Activated T-cell treated with anti-CD3 and anti-CD28 coated beads for 1 hour (primary cell): ENCODE data around the gene DHRS7.

Experiments used
- DNase-seq: peaks from one replicate; pipeline ENCODE4 v3.0.0-alpha.2; 2020; ENCODE audit warnings: low read depth

DHRS7 gene

DNA sequence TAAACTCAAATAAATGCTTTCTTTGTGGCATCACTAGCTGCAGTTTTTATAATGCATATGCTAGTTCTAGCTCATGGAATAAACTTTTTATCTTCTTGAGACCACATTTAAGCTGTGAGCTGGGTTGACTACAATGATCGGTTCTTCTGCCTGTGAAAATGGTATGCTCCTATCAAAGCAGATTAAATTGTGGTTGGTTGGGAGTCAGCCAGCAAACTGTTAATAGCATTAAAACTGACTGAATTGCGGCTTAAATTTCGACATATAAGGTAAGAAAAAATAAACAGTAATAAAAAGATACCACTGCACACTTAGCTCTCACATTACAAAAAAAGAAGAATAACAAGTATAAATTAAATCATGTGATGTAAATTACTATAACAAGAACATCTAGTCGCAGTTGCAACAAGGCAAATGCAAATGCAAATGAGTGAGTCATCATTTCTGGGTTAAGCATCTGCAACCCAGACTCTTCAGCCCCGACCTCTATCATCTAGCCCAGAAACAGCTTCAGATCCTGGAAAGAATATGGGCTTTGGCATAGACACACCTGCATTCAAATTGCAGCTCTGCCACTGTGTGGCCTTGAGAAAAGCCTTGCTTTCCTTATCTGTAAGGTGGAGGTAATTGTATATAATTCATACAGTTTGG lies 19.8 kb upstream of the DHRS7 start:
- no peak for DNase-seq

- DNase-seq = no peak
These were observed 19.1 kb upstream of the DHRS7 start for GRCh38 chr14:60184146-60184904.

DNA sequence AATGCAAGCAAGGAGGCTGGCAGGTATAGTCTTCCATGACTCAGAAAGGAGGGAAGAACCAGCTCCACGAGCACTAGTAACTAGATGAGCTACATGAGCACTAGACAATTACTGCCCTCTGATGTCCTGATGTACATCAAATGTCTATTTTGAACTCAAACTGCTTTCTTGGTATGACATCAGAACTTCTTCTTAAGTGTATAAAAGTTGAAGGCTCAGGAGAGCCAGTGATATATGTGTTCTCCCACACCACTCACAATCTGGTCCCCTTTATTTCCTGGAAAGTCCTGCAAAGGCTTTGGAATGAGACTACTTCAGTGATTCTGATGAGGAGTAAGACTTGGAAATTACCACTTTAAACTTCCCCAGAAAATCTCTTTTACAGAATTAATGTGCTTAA lies 18.5 kb upstream of the DHRS7 start:
- no peak for DNase-seq

GRCh38 chr14:60183138-60183537 lies 17.9 kb upstream of the DHRS7 start:
- DNase-seq = no peak

- no peak for DNase-seq
These were observed 14.3 kb upstream of the DHRS7 start for GRCh38 chr14:60179431-60179869.

DNA sequence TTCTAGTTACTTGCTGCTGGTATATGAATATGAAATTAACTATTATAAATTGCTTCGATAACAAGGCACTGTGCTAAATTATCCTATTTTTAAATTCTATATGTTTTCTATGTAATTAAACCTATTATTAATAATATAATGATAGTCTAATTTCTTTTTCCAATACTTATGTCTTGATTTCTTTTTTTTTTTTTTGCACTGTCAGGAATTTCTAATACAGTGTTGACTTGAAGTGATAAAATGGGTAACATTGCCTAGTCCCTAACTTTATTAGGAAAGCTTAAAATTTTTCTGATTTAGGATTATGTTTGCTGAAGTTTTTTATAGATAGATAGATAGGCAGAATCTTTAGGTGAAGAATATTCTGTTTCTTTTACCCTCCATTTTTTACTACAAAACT lies 13.6 kb upstream of the DHRS7 start:
- no peak for DNase-seq

GRCh38 chr14:60178164-60178563 lies 13.0 kb upstream of the DHRS7 start:
- no peak for DNase-seq

GRCh38 chr14:60175255-60175902 lies 10.2 kb upstream of the DHRS7 start:
- DNase-seq = no peak

- DNase-seq = no peak
These were observed 9.4 kb upstream of the DHRS7 start for GRCh38 chr14:60174352-60175254.

DNA sequence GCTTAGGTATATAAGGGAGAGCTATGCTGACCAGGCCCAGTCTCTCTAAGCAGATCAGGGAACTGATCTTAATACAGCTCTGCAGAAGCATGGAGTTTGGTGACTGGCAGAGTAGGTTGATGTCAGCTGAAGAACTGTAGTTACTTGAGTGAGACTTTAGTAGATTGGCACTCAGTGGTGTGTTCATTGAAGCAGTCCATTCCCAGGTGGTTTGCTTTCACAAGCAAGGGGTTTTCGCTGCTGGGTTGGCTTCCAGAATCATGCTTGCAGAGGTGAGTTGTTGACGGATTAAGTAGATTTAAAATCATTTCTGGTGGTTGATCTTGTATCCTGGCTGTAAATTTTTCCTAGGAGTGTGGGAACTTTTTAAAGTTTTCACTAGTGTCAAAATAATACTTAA lies 6.5 kb upstream of the DHRS7 start:
- DNase-seq = no peak

- DNase-seq = no peak
These were observed 5.8 kb upstream of the DHRS7 start for GRCh38 chr14:60170948-60171347.

DNA sequence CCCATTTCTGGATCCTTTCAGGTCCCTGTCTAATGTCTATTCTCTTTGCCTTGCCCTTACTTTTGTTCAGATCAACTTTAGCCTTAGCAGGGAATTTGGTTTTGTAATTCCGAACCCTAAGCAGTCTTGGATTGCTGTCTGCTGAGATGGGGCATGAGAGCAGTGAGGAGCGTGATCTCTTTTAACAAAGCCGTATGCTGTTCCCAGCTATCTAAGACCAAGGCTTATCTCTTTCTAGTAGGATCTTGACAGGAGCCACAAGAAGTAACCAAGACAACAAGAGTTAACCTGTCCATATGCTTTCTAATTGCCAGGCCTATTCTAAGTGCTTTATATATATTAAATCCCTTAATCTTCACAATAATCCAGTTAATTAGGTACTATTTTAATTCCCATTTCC lies 4.5 kb upstream of the DHRS7 start:
- DNase-seq = no peak

- DNase-seq = no peak
These were observed 944 bp upstream of the DHRS7 start for GRCh38 chr14:60166142-60166541.

GRCh38 chr14:60165547-60165876 lies 314 bp upstream of the DHRS7 start:
- DNase-seq = no peak

DNA sequence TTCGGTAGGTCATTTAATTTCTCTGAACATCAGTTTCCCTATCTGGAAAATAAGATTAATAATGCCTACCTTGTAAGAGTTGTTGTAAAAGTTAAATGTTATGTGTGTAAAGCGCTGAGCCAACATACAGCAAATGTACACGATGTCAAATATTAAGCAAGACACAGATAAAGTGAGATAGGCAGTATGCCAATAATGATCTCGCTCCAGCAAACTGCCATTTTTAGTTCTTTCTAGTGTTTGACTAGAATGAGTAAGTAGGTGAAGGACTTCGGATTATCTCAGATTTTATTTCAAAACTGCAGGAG lies 840 bp downstream of the DHRS7 start:
- no peak for DNase-seq

GRCh38 chr14:60163693-60164092 lies 1.5 kb downstream of the DHRS7 start:
- no peak for DNase-seq

DNA sequence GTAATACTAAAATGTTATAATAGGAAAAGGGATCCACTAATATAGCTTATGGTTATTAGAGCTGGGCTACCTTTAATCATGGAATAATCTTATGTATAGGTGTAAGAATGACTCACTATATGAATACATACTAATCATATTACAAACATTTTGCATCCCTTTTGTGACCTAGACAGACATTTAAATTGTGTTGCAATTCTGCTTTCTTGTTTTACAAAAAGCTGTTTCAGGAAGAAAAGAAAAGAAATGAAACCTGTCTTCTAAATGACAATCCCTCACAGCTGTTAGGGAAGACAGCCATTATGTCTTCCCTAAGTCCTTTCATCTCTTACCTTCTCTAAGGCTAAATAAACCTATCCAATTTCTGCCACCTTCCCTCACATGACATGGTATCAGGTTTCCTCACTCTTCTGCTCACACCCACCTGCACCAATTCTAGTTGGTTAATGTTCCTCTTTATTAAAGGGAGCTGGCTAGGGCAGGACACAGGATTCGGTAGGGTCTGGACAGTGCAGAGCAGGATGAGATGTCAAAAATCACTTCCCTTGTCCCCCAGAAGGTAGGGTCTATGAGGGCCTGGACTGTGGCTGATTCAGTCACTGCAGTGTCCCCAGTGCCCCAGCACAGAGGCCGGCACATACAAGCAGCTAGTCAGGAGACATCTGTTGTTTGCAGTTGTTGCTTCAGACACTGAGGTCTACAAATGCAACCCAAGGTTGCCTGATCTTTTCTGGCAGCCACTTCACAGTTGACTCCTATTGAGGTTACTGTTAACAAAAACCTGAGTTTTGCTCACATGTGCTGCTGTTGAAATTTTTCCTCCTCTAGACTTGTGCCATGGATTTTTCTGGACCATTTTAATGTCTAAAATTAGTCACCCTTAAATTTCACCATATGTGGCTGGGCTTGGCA lies 3.7 kb downstream of the DHRS7 start:
- DNase-seq = no peak

DNA sequence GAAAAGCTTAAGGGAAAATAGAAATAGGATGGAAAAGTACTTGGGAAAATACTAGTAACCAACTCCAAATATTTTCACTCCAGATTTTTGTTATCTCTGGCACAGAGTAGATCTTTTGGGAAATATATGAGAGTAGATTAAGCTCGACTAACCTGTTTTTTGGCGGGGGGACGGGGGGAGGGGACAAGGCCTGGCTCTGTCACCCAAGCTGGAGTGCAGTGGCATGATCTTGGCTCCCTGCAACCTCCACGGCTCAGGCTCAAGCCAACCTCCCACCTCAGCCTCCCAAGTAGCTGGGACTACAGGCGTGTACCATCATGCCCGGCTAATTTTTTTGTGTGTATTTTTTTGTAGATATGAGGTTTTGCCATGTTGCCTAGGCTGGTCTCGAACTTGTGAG lies 4.8 kb downstream of the DHRS7 start:
- DNase-seq = no peak

GRCh38 chr14:60154671-60155070 lies 10.5 kb downstream of the DHRS7 start:
- no peak for DNase-seq

DNA sequence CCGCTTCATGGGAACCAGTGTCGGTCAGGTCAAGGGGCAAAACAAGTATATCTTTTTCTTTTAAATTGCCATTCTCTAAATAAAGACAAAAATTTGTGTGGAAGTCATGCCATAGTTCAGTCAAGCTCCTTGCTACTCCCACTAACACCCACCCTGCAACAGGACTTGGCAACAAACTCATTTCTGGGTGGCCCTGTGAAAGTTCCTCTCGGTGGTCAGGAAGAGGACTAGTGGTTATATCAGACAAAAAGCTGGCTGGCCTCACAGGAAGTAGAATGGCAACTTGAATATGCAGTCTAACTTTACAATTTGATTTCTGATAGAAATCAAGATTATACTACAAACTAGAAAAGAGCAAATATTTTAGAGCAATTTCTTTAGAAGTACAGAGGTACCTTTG lies 11.2 kb downstream of the DHRS7 start:
- no peak for DNase-seq

GRCh38 chr14:60151715-60152114 lies 13.5 kb downstream of the DHRS7 start:
- peak; percentile 55 for DNase-seq

DNA sequence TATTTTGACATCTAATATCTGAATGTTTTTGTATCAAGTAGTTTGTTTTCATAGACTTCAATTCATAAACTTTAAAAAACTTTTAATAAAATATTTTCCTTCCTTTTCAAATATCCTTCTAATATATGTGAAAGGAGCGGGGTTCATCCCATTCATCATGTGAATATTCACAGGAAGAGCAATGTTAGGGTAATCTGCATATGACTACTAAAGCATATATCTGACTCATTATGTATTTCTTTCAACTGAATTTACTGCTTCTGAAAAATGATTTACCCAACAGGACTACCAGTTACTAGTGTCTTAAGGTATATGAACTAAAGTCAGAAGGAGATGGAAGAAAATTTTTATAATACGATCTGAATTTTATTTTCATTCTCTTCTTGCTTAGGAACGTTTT lies 30.5 kb downstream of the DHRS7 start:
- no peak for DNase-seq
